Measurements from ENCODE around the gene ZNF614. TPM values are rescaled to one million over a fixed set of nuclear protein-coding genes. Genes with fewer than 3 reads are reported as not detected.

The ZNF614 gene
- polyA plus RNA-seq, 1 donor (not counting 4 experiments of a cell fraction or from before 2014, with no cell fraction given) = 5.9 TPM

GRCh38 chr19:51970718-51971117 lies 57.5 kb downstream of the ZNF614 start:
- Histone ChIP-seq H3K4me1 (ENCODE audit: control insufficient read depth, extremely low read depth, insufficient read depth, low read length) (no peaks in the 10 kb centered on the region), H3K79me2 (ENCODE audit: control insufficient read depth, insufficient read depth, low read length) (no peaks in the 10 kb centered on the region), H3K9me1 (ENCODE audit: control insufficient read depth, extremely low read depth, insufficient read depth, low read length) (no peaks in the 10 kb centered on the region), H3K27me3 (ENCODE audit: control insufficient read depth, extremely low read depth, insufficient read depth, low read length) (no peaks in the 10 kb centered on the region), H3K36me3 (ENCODE audit: control insufficient read depth in 2 of 2, extremely low read depth in 1 of 2, insufficient read depth in 2 of 2, low read length in 2 of 2) (peaks cover 8 to 25% of the 10 kb centered on the region in 2 experiments), H2AFZ (ENCODE audit: control insufficient read depth, low read length) (no peak overlapping the region), H3K9me3 (ENCODE audit: control insufficient read depth, low read depth, low read length) (peaks cover 19% of the 10 kb centered on the region), H3K9ac (ENCODE audit: control insufficient read depth, extremely low read depth, insufficient read depth, low read length) (no peak overlapping the region), H3K27ac (ENCODE audit: control insufficient read depth, insufficient read depth, low read length) (no peak overlapping the region), H3K4me3 (ENCODE audit: control insufficient read depth in 2 of 3, extremely low read depth in 1 of 3, insufficient read depth in 2 of 3, low read depth in 1 of 3, low read length in 3 of 3) (no peak overlapping the region), H3K4me2 (ENCODE audit: control insufficient read depth, extremely low read depth, insufficient read depth, low read depth, low read length) (no peak overlapping the region), H4K20me1 (ENCODE audit: control insufficient read depth, extremely low read depth, insufficient read depth, low read length) (no peaks in the 10 kb centered on the region)
- dilution Hi-C loops (cut with MboI; ENCODE audit: extremely low pct_ligation_motif_present, low sequenced_read_pairs) = no loop called here
- DNase-seq (ENCODE audit: low read depth, low spot score) (no peak), FAIRE-seq (no peak)
- TF ChIP-seq EZH2 (IDR thresholded peaks at IDR 0.05; ENCODE audit: low read length) = no peak
- TF ChIP-seq CTCF (optimal IDR thresholded peaks at IDR 0.05 in 1 of 3, IDR thresholded peaks at IDR 0.05 in 1 of 3, conservative IDR thresholded peaks at IDR 0.05 in 1 of 3; ENCODE audit: extremely low read depth in 1 of 3, insufficient read depth in 2 of 3, low read length in 3 of 3) = no peak

DNA sequence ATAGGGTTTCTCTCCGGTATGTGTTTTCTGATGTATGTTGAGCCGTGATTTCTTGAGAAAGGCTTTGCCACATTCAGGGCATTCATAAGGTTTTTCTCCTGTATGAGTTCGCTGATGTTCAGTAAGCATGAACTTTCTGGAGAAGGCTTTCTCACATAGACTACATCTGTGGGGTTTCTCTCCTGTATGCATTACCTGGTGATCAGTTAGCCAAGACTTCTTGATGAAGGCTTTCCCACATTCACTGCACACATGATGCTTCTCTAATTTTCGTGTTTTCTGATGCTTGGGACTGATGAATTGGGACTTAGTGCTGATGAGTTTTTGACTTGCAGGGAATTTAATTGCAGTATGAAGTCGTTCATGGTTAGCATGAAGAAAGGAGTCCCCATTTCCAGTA lies 62.6 kb downstream of the ZNF614 start:
- H4K20me1 ChIP-seq (ENCODE audit: control insufficient read depth, extremely low read depth, insufficient read depth, low read length) = no peaks in the 10 kb centered on the region
- peak; percentile 46 for FAIRE-seq
- H3K4me3 ChIP-seq (ENCODE audit: control insufficient read depth in 2 of 3, extremely low read depth in 1 of 3, insufficient read depth in 2 of 3, low read depth in 1 of 3, low read length in 3 of 3) = no peak overlapping the region
- H3K4me2 ChIP-seq (ENCODE audit: control insufficient read depth, extremely low read depth, insufficient read depth, low read depth, low read length) = no peak overlapping the region
- no peak overlapping the region for H3K27ac ChIP-seq (ENCODE audit: control insufficient read depth, insufficient read depth, low read length)
- peaks cover 13% of the 10 kb centered on the region for H3K9me3 ChIP-seq (ENCODE audit: control insufficient read depth, low read depth, low read length)
- no peak overlapping the region for H3K9ac ChIP-seq (ENCODE audit: control insufficient read depth, extremely low read depth, insufficient read depth, low read length)
- no peaks in the 10 kb centered on the region for H3K27me3 ChIP-seq (ENCODE audit: control insufficient read depth, extremely low read depth, insufficient read depth, low read length)
- TF ChIP-seq EZH2 (IDR thresholded peaks at IDR 0.05; ENCODE audit: low read length) = no peak
- no peak for TF ChIP-seq CTCF (optimal IDR thresholded peaks at IDR 0.05 in 1 of 3, IDR thresholded peaks at IDR 0.05 in 1 of 3, conservative IDR thresholded peaks at IDR 0.05 in 1 of 3; ENCODE audit: extremely low read depth in 1 of 3, insufficient read depth in 2 of 3, low read length in 3 of 3)
- no peaks in the 10 kb centered on the region for H3K4me1 ChIP-seq (ENCODE audit: control insufficient read depth, extremely low read depth, insufficient read depth, low read length)
- H3K36me3 ChIP-seq (ENCODE audit: control insufficient read depth in 2 of 2, extremely low read depth in 1 of 2, insufficient read depth in 2 of 2, low read length in 2 of 2) = peaks cover 15 to 19% of the 10 kb centered on the region in 2 experiments
- no peak for DNase-seq (ENCODE audit: low read depth, low spot score)
- H3K9me1 ChIP-seq (ENCODE audit: control insufficient read depth, extremely low read depth, insufficient read depth, low read length) = no peaks in the 10 kb centered on the region
- dilution Hi-C loops (cut with MboI; ENCODE audit: extremely low pct_ligation_motif_present, low sequenced_read_pairs) = no loop called here
- H3K79me2 ChIP-seq (ENCODE audit: control insufficient read depth, insufficient read depth, low read length) = no peaks in the 10 kb centered on the region
- no peak overlapping the region for H2AFZ ChIP-seq (ENCODE audit: control insufficient read depth, low read length)

Other genes starting within 250 kb of the ZNF614 start
- not detected in 3 replicates for gene FPR3, start 233.2 kb downstream of the ZNF614 start, polyA plus RNA-seq
- 6.6 to 12.8 TPM (median 10.4 TPM) in 3 replicates for gene ZNF577, start 140.4 kb downstream of the ZNF614 start, polyA plus RNA-seq
- gene ZNF649, start 123.4 kb downstream of the ZNF614 start, polyA plus RNA-seq = 5.4 to 6.5 TPM (median 6.0 TPM) in 3 replicates
- 3.9 to 6.6 TPM (median 4.9 TPM) in 3 replicates for gene ZNF613, start 100.9 kb downstream of the ZNF614 start, polyA plus RNA-seq
- 3.8 to 7.7 TPM (median 6.0 TPM) in 3 replicates for gene ZNF350, start 41.5 kb downstream of the ZNF614 start, polyA plus RNA-seq
- 3.6 to 3.9 TPM (median 3.7 TPM) in 3 replicates for gene ZNF615, start 20.2 kb downstream of the ZNF614 start, polyA plus RNA-seq
- 4.5 to 15.9 TPM (median 14.8 TPM) in 3 replicates for gene ZNF432, start 20.5 kb upstream of the ZNF614 start, polyA plus RNA-seq
- 8.3 to 17.8 TPM (median 14.6 TPM) in 3 replicates for gene ZNF841, start 67.4 kb upstream of the ZNF614 start, polyA plus RNA-seq
- gene ZNF616, start 111.6 kb upstream of the ZNF614 start, polyA plus RNA-seq = 5.6 to 7.6 TPM (median 6.6 TPM) in 3 replicates
- gene ZNF836, start 143.2 kb upstream of the ZNF614 start, polyA plus RNA-seq = 3.3 to 5.0 TPM (median 3.8 TPM) in 3 replicates
- 130 to 187 TPM (median 179 TPM) in 3 replicates for gene PPP2R1A, start 161.7 kb upstream of the ZNF614 start, polyA plus RNA-seq
- 7.5 to 10.6 TPM (median 7.9 TPM) in 3 replicates for gene ZNF766, start 241.2 kb upstream of the ZNF614 start, polyA plus RNA-seq

Measured in keratinocyte (primary cell).